Fibroblast of lung (primary cell): ENCODE results near the gene MILR1. TPM values are rescaled to one million over a fixed set of nuclear protein-coding genes. Genes with fewer than 3 reads are reported as not detected.
A peak's percentile ranks its signal among the peaks of the same experiment; 100 is the strongest.

ENCODE experiments used
- DNase-seq, 2 donors: peaks; one replicate each; pipeline versions ENCODE4 v3.0.0 to v3.0.0-alpha.2; 2010; ENCODE audit warnings: low read depth in 2 of 2
- H2AFZ ChIP-seq: 2 replicates; pipeline ENCODE4 v1.5.1; 2012; ENCODE audit warnings: low read length, control low read depth, inconsistent platforms
- H3K27ac ChIP-seq: 2 replicates; pipeline ENCODE4 v1.5.1; 2011; ENCODE audit warnings: low read length, control low read depth; ENCODE audit not compliant: insufficient read depth
- H3K27me3 ChIP-seq: 2 replicates; pipeline ENCODE4 v1.5.1; 2011; ENCODE audit warnings: mild to moderate bottlenecking, low read length; ENCODE audit not compliant: control insufficient read depth, insufficient read depth
- H3K36me3 ChIP-seq: 2 replicates; pipeline ENCODE4 v1.5.1; 2011; ENCODE audit warnings: low read length; ENCODE audit not compliant: control insufficient read depth, insufficient read depth
- H3K4me1 ChIP-seq: 2 replicates; pipeline ENCODE4 v1.5.1; 2011; ENCODE audit warnings: low read length; ENCODE audit not compliant: control insufficient read depth, insufficient read depth; ENCODE audit errors: extremely low read depth
- H3K4me2 ChIP-seq: 2 replicates; pipeline ENCODE4 v1.5.1; 2011; ENCODE audit warnings: low read length, control low read depth; ENCODE audit not compliant: insufficient read depth; ENCODE audit errors: extremely low read depth
- H3K4me3 ChIP-seq, 4 experiments: fragments of 200-600 bp in 1 of 4; sonication (generic) in 1 of 4; replicated peaks in 1 of 4; 2 replicates each; pipeline ENCODE4 v1.5.1; 2011 to 2016; ENCODE audit warnings: low read length in 4 of 4, low read depth in 3 of 4, mild to moderate bottlenecking in 3 of 4, control low read depth in 2 of 4, inconsistent platforms in 1 of 4, mixed read lengths in 1 of 4; ENCODE audit not compliant: insufficient read depth in 1 of 4; ENCODE audit errors: control extremely low read depth in 1 of 4
- H3K79me2 ChIP-seq: 2 replicates; pipeline ENCODE4 v1.5.1; 2012; ENCODE audit warnings: mild to moderate bottlenecking, low read length, inconsistent platforms; ENCODE audit not compliant: control insufficient read depth, insufficient read depth
- H3K9ac ChIP-seq: 2 replicates; pipeline ENCODE4 v1.5.1; 2011; ENCODE audit warnings: mild to moderate bottlenecking, low read length, control low read depth; ENCODE audit not compliant: insufficient read depth
- H3K9me3 ChIP-seq: 2 replicates; pipeline ENCODE4 v1.5.1; 2012; ENCODE audit warnings: low read depth, low read length; ENCODE audit not compliant: control insufficient read depth, insufficient read depth
- H4K20me1 ChIP-seq: 2 replicates; pipeline ENCODE4 v1.5.1; 2011; ENCODE audit warnings: low read length; ENCODE audit not compliant: control insufficient read depth, insufficient read depth; ENCODE audit errors: extremely low read depth
- EZH2 ChIP-seq: IDR thresholded peaks from 2 replicates; pipeline ENCODE4 v1.5.1; 2012; ENCODE audit warnings: low read length, control low read depth, mild to moderate bottlenecking; ENCODE audit errors: missing control alignments
- polyA plus RNA-seq, 2 donors: library from polyadenylated mRNA; depleted of rRNA in 1 of 2; stranded (reverse) in 1 of 2; unstranded in 1 of 2; fragments of >200 nt; gene quantifications; 2 replicates each; pipeline ENCODE4 v1.2.1, GENCODE V29; 2011 to 2012; ENCODE audit warnings: missing spikeins in 1 of 2
- total RNA-seq: library from RNA; depleted of rRNA; stranded (reverse); fragments of >200 nt; gene quantifications from 2 replicates; pipeline ENCODE4 v1.2.1, GENCODE V29; 2014
- TF ChIP-seq, protein P1 (sequence below), 2 donors: IDR thresholded peaks in 1 of 2; conservative IDR thresholded peaks in 1 of 2; 1 replicate in 1 of 2; 2 replicates in 1 of 2; pipeline ENCODE4 v1.5.1; 2011 to 2012; ENCODE audit warnings: low read length in 2 of 2, control low read depth in 1 of 2, inconsistent platforms in 1 of 2, low read depth in 1 of 2, mild to moderate bottlenecking in 1 of 2

The MILR1 gene
- total and polyA plus RNA-seq, 2 donors (not counting 1 experiment from before 2014, with no cell fraction given) = 9.1 to 11.6 TPM

DNA sequence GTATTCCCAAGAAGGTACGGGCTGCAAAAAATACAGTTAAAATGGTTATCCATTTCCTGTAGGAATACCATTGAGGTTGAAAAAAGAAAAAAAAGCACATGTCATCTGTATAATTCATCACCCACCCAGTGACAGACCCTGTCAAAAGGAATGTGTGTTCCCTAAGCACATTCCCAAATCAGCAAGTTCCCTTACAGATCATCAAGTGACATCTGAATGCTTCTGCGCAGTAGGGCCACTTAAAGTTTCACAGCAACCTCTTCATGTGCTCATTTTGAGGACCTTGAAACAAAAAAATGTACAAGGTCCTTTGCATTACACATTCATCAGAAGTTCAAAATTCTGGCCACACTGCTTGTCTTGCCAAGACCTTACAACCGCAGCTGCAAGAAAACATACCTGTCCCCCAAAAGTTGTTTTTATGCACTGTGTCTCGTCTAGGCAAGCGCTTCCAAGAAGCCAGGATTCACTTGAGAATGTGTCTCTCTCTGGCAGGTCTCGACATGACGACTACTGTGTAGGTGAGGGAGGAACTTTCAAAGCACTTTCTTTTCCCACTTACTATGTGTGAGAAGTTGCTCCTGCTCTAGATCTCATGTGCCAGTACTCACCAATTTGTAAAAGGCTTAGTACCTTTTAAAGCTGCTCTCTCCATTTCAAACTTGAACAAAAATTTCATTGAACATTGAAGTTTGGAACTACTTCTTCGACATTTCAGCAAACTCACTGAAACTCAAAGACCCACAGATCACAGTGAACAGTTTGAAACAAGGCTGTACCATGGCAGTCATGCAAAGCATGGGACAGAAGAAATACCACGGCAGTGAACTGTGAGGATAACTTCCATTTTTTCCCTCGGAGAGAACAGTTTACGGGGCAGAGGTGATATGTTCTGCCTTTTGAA lies 52.2 kb downstream of the MILR1 start:
- peaks cover 15% of the 10 kb centered on the region for H4K20me1 ChIP-seq
- peaks cover 12% of the 10 kb centered on the region for H3K4me1 ChIP-seq
- peaks cover 29% of the 10 kb centered on the region for H3K36me3 ChIP-seq
- H3K79me2 ChIP-seq = peaks cover 66% of the 10 kb centered on the region
- H3K9ac ChIP-seq = no peak overlapping the region
- no peak overlapping the region for H2AFZ ChIP-seq
- no peak overlapping the region for H3K4me3 ChIP-seq
- H3K4me2 ChIP-seq = peak overlapping the region; percentile 17
- H3K27ac ChIP-seq = peak overlapping the region; percentile 30
- no peaks in the 10 kb centered on the region for H3K9me3 ChIP-seq
- no peaks in the 10 kb centered on the region for H3K27me3 ChIP-seq
- no peak for TF ChIP-seq EZH2
- TF ChIP-seq, protein P1, sequence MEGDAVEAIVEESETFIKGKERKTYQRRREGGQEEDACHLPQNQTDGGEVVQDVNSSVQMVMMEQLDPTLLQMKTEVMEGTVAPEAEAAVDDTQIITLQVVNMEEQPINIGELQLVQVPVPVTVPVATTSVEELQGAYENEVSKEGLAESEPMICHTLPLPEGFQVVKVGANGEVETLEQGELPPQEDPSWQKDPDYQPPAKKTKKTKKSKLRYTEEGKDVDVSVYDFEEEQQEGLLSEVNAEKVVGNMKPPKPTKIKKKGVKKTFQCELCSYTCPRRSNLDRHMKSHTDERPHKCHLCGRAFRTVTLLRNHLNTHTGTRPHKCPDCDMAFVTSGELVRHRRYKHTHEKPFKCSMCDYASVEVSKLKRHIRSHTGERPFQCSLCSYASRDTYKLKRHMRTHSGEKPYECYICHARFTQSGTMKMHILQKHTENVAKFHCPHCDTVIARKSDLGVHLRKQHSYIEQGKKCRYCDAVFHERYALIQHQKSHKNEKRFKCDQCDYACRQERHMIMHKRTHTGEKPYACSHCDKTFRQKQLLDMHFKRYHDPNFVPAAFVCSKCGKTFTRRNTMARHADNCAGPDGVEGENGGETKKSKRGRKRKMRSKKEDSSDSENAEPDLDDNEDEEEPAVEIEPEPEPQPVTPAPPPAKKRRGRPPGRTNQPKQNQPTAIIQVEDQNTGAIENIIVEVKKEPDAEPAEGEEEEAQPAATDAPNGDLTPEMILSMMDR (conservative IDR thresholded peaks at IDR 0.05 in 1 of 2, IDR thresholded peaks at IDR 0.05 in 1 of 2; ENCODE audit: low read depth in 1 of 2, low read length in 2 of 2) = no peak
- DNase-seq = no peak

DNA sequence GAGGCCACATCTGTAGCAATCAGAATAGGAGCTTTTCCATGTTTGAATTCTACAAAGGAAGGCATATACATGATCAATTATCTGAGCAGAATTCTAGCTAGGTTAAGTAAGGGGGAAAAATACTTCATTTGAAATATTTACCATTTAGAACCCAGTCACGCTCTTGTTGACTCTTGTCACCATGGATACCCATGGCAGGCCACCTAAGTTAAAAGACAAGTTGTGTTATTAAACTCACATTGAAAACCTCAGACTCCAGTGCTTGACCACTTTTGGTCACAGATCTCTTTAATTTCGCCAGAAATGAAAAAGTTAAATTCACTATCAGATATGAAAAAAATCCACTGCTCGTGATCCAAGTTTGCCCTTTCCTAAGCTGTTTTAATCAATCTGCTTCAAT lies 53.1 kb downstream of the MILR1 start:
- no peaks in the 10 kb centered on the region for H3K9me3 ChIP-seq
- no peak overlapping the region for H2AFZ ChIP-seq
- peaks cover 15% of the 10 kb centered on the region for H4K20me1 ChIP-seq
- H3K36me3 ChIP-seq = peaks cover 29% of the 10 kb centered on the region
- TF ChIP-seq EZH2 = no peak
- TF ChIP-seq, protein P1 (conservative IDR thresholded peaks at IDR 0.05 in 1 of 2, IDR thresholded peaks at IDR 0.05 in 1 of 2; ENCODE audit: low read depth in 1 of 2, low read length in 2 of 2) = no peak
- H3K4me2 ChIP-seq = peak overlapping the region; percentile 46
- peak overlapping the region in 1 of 4 experiments; percentile 89 for H3K4me3 ChIP-seq
- peaks cover 62% of the 10 kb centered on the region for H3K79me2 ChIP-seq
- no peak overlapping the region for H3K9ac ChIP-seq
- H3K27me3 ChIP-seq = no peaks in the 10 kb centered on the region
- peak overlapping the region; percentile 30 for H3K27ac ChIP-seq
- peaks cover 12% of the 10 kb centered on the region for H3K4me1 ChIP-seq
- no peak for DNase-seq

DNA sequence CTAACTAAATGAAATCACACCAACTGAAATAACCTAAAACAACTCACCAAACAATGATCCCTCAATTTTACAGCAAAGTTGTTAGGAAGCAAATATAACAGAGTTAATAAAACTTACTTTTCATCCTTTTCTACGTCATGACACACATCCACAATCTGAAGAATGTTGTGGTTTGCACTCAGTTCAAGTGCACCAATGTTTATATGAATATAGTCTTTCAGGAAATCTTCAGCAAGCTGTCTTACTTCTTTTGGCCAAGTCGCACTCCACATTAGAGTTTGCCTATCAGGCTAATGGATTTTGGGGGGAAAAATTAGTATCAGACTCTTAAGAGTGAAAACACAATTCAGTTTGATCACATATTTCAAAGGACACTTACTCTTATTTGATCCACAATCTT lies 53.9 kb downstream of the MILR1 start:
- H3K4me2 ChIP-seq = peak overlapping the region; percentile 71

More for the DNA sequence above, 53.9 kb downstream of the MILR1 start:
- Histone ChIP-seq H3K4me3 (peak overlapping the region in 3 of 4 experiments; percentile 12 to 89 (median 74)), H4K20me1 (peaks cover 15% of the 10 kb centered on the region), H3K27me3 (no peaks in the 10 kb centered on the region), H3K9ac (no peak overlapping the region), H2AFZ (no peak overlapping the region), H3K36me3 (peaks cover 29% of the 10 kb centered on the region), H3K79me2 (peaks cover 70% of the 10 kb centered on the region), H3K4me1 (peaks cover 12% of the 10 kb centered on the region), H3K27ac (peak overlapping the region; percentile 30), H3K9me3 (no peaks in the 10 kb centered on the region)
- TF ChIP-seq, protein P1 (conservative IDR thresholded peaks at IDR 0.05 in 1 of 2, IDR thresholded peaks at IDR 0.05 in 1 of 2; ENCODE audit: low read depth in 1 of 2, low read length in 2 of 2) = no peak
- TF ChIP-seq EZH2 = no peak
- peak; percentile 28 to 59 for DNase-seq
